GM20000 (cell line): Measurements from ENCODE around the gene PPP2R1B.

Source experiments
- DNase-seq: peaks from one replicate; pipeline ENCODE4 v3.0.0; 2012; ENCODE audit warnings: low spot score
- TF ChIP-seq, protein P1 (sequence below): IDR thresholded peaks from 2 replicates; pipeline ENCODE4 v1.5.1; 2012; ENCODE audit warnings: mild to moderate bottlenecking, control low read depth; ENCODE audit errors: extremely low read depth, missing control alignments

Gene PPP2R1B

GRCh38 chr11:111782109-111782741 is 16.0 kb upstream of the PPP2R1B start:
- TF ChIP-seq, protein P1, sequence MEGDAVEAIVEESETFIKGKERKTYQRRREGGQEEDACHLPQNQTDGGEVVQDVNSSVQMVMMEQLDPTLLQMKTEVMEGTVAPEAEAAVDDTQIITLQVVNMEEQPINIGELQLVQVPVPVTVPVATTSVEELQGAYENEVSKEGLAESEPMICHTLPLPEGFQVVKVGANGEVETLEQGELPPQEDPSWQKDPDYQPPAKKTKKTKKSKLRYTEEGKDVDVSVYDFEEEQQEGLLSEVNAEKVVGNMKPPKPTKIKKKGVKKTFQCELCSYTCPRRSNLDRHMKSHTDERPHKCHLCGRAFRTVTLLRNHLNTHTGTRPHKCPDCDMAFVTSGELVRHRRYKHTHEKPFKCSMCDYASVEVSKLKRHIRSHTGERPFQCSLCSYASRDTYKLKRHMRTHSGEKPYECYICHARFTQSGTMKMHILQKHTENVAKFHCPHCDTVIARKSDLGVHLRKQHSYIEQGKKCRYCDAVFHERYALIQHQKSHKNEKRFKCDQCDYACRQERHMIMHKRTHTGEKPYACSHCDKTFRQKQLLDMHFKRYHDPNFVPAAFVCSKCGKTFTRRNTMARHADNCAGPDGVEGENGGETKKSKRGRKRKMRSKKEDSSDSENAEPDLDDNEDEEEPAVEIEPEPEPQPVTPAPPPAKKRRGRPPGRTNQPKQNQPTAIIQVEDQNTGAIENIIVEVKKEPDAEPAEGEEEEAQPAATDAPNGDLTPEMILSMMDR, result no peak

GRCh38 chr11:111779118-111779517 is 12.9 kb upstream of the PPP2R1B start:
- TF ChIP-seq, protein P1, result no peak
- DNase-seq, result no peak

More at GRCh38 chr11:111782109-111782741, 16.0 kb upstream of the PPP2R1B start:
- no peak for DNase-seq

DNA sequence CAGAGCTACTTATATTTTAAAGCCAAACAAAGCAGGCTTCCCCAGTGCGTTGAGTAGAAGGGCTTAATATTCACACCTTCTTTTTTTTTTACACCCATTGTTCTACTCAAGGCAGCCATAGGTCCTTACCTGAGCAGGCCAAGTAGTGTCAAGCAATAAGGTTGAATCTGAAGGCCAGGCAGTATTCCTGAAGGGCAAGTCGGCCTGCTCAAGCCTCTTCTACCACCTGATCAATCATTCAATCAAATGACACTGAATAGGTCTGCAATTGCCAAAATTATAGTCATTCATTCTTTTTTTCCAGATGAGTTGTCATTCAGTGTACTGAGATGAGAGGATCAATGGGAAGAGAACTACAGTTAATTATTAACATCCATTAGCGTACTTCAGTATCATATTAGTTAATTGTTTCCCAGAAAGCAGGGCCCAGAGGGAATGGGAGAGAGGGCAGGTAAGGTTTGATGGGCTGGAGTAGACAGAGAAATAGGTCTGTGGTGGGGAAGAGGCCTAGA is 11.9 kb upstream of the PPP2R1B start:
- TF ChIP-seq, protein P1, result no peak
- DNase-seq, result no peak

DNA sequence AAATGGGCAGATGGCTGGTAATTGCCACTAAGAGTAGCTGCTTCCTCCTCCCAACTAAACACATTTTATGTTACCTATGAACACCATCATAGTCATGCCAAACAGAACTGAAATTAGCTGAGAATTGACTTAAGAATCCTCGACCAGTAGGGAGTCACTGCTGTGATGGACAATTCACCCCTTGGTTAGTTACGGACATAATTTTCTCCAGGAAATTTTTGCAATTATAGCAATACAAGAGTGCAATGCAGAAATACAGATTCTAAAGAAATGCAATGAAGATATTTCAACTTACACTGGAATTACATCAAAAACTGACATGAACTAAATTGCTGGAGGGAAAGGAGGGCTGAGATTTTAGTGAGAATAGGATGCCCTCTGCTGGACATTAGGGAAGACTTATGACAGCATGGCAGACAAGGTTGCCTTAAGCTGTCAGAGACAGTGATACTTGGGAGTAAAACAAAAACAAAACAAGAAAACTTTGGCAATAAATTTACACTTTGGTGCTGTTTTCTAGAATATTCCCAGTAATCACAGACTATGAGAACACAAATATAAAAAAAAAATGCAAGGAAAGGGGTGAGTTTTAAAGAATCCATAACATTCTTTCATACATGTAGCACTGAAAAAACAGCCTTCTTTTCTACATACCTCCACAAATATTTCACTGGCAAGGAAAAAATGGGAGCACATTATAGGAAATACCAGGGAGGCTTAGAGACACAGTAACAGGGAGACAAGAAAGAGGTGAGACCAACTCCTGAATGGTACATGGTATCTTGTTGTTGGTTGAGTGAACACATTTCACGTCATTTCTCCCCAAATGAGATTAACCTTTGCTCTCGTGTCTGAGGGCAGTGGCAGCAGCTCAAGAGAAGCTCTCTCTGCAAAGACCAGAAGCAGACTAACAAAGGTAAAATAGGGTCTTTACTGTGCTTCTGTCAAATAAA is 11.2 kb upstream of the PPP2R1B start:
- peak; percentile 63 for DNase-seq
- TF ChIP-seq, protein P1, result peak; percentile 60

DNA sequence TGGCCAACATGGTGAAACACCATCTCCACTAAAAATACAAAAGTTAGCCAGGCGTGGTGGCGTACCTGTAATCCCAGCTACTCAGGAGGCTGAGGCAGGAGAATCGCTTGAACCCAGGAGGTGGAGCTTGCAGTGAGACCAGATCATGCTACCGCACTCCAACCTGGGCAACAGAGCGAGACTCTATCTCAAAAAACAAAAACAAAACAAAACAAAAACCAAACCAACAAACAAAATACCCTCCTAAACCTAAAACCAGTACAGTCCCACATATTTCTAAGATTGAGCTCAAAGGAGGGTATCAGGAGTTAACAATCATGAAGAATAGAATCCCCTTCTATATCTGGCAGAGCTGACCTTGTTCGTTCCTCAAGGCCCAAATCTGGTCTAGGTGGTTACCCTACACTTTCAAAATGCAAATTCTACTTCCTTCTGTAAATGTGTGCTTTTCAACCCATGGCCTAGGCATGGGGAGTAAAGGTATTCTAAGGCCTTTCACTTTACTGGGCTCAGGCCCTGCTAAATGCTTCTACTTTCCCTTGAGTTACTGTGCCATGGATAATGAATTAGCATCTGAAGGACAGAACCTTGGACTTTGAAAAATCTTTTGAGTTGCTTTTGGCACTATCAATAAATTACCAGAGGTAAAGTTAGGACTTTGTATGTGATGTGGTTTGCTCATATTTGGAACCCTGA is 10.4 kb upstream of the PPP2R1B start:
- peak; percentile 68 for DNase-seq
- TF ChIP-seq, protein P1, result no peak

DNA sequence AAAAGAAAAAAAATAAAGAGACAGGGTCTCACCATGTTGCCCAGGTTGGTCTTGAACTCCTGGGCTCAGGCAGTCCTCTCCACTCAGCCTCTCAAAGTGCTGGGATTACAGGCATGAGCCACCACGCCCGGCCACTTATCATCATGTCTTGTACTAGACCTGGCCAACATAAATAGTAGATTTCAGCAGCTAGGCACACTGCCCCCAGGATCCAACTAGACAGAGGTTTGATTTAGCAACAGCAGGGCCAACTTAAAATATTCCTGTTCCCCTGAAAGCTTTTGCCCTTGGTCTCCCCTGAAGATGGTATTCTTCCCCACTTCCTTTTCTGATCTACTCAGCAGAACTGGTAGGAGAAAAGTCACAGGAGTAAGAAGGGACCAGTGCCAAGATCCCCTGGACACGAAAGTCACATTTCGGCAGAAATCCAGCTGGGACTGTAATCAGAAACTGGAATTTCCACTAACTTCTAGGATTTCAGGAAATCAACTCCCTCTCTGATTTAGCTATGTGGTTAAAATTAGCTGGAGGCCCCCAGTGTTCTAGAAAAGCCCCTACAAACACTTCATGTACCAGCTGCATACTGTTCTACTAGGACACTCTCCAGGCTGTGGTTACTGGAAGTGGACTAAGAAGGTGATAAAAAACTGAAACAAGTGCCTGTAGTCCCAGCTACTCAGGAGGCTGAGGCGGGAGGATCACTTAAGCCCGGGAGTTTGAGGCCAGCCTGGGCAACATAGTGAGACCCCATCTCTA is 8.9 kb upstream of the PPP2R1B start:
- TF ChIP-seq, protein P1, result no peak
- no peak for DNase-seq
